Stimulated activated CD4-positive, alpha-beta T cell treated with anti-CD3 and anti-CD28 coated beads, Interleukin-4, amount 100 ng/mL, for 48 hours (primary cell): Measurements from ENCODE around the gene ATP12A.
"Not testable (repeated sequence)": the region's sequence is repeated elsewhere in the genome, so short reads cannot be mapped to it uniquely, and the experiment has no call there.

Experiments used
- DNase-seq, 2 donors: peaks; one replicate each; pipeline ENCODE4 v3.0.0-alpha.2; 2020; ENCODE audit warnings: low read depth in 2 of 2

ATP12A gene

GRCh38 chr13:24730873-24731567 is 50.8 kb downstream of the ATP12A start:
- not testable (repeated sequence) for DNase-seq

GRCh38 chr13:24734950-24735349 is 54.7 kb downstream of the ATP12A start:
- no peak for DNase-seq

- no peak for DNase-seq
Observed at GRCh38 chr13:24737042-24737441, 56.8 kb downstream of the ATP12A start.

- DNase-seq = no peak
Observed at GRCh38 chr13:24738366-24738847, 58.2 kb downstream of the ATP12A start.

GRCh38 chr13:24740014-24740890 is 60.0 kb downstream of the ATP12A start:
- DNase-seq = no peak

GRCh38 chr13:24741016-24741662 is 60.9 kb downstream of the ATP12A start:
- DNase-seq = no peak

- no peak for DNase-seq
Observed at GRCh38 chr13:24741791-24742190, 61.6 kb downstream of the ATP12A start.

GRCh38 chr13:24742294-24742693 is 62.1 kb downstream of the ATP12A start:
- DNase-seq = no peak

- DNase-seq = no peak
Observed at GRCh38 chr13:24742977-24743376, 62.8 kb downstream of the ATP12A start.

GRCh38 chr13:24744247-24744646 is 64.0 kb downstream of the ATP12A start:
- no peak for DNase-seq

GRCh38 chr13:24745516-24745860 is 65.3 kb downstream of the ATP12A start:
- no peak for DNase-seq

- DNase-seq = no peak
Observed at GRCh38 chr13:24745861-24746617, 65.8 kb downstream of the ATP12A start.

- DNase-seq = no peak
Observed at GRCh38 chr13:24746618-24747247, 66.5 kb downstream of the ATP12A start.

GRCh38 chr13:24747248-24748060 is 67.2 kb downstream of the ATP12A start:
- DNase-seq = no peak

GRCh38 chr13:24748061-24748400 is 67.8 kb downstream of the ATP12A start:
- no peak for DNase-seq

- DNase-seq = no peak
Observed at GRCh38 chr13:24759197-24759596, 79.0 kb downstream of the ATP12A start.
